ENCODE measurements around the gene ADAM8. TPM values are rescaled to one million over a fixed set of nuclear protein-coding genes. Genes with fewer than 3 reads are reported as not detected.

Gene ADAM8
- total RNA-seq, 1 donor from 2014 or later: 20.3 TPM

GRCh38 chr10:133295426-133296320 is 19.0 kb upstream of the ADAM8 start:
- H3K9me3 ChIP-seq: no peaks in the 10 kb centered on the region
- H3K4me3 ChIP-seq: no peak overlapping the region
- ATAC-seq: no peak
- TF ChIP-seq CTCF (IDR thresholded peaks at IDR 0.05): no peak
- no peaks in the 10 kb centered on the region for H3K27me3 ChIP-seq
- DNase-seq: no peak
- no peak overlapping the region for H3K27ac ChIP-seq
- peaks cover 86% of the 10 kb centered on the region for H3K36me3 ChIP-seq
- intact Hi-C loops (cut with DNase I): no loop called here
- H3K4me1 ChIP-seq: no peaks in the 10 kb centered on the region

GRCh38 chr10:133294189-133294588 is 17.5 kb upstream of the ADAM8 start:
- intact Hi-C loops (cut with DNase I): no loop called here
- Histone ChIP-seq H3K4me1 (no peaks in the 10 kb centered on the region), H3K36me3 (peaks cover 86% of the 10 kb centered on the region), H3K9me3 (no peaks in the 10 kb centered on the region), H3K4me3 (no peak overlapping the region), H3K27me3 (no peaks in the 10 kb centered on the region), H3K27ac (no peak overlapping the region)
- no peak for DNase-seq
- TF ChIP-seq CTCF (IDR thresholded peaks at IDR 0.05): no peak
- peak; percentile 61 for ATAC-seq

DNA sequence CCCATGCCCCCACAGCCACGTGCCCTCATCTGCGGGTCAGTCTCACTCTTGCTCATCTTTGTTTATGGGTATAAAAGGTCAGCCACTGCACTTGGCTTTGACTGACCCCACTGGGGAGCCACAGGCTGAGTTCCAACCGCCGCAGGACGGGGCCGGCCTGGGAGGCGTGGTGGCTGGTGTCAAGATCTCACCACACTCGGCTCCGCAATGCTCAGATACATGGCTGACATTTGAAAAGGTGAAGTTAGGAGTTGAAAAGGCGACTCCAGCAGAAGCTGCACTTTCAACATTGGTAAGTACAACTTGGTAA is 17.1 kb upstream of the ADAM8 start:
- intact Hi-C loops (cut with DNase I): no loop called here
- DNase-seq: no peak
- H3K9me3 ChIP-seq: no peaks in the 10 kb centered on the region
- peak overlapping the region; percentile 6 for H3K27ac ChIP-seq
- peaks cover 86% of the 10 kb centered on the region for H3K36me3 ChIP-seq
- ATAC-seq: peak; percentile 6
- H3K4me1 ChIP-seq: no peaks in the 10 kb centered on the region
- no peaks in the 10 kb centered on the region for H3K27me3 ChIP-seq
- TF ChIP-seq CTCF (IDR thresholded peaks at IDR 0.05): no peak
- H3K4me3 ChIP-seq: no peak overlapping the region

DNA sequence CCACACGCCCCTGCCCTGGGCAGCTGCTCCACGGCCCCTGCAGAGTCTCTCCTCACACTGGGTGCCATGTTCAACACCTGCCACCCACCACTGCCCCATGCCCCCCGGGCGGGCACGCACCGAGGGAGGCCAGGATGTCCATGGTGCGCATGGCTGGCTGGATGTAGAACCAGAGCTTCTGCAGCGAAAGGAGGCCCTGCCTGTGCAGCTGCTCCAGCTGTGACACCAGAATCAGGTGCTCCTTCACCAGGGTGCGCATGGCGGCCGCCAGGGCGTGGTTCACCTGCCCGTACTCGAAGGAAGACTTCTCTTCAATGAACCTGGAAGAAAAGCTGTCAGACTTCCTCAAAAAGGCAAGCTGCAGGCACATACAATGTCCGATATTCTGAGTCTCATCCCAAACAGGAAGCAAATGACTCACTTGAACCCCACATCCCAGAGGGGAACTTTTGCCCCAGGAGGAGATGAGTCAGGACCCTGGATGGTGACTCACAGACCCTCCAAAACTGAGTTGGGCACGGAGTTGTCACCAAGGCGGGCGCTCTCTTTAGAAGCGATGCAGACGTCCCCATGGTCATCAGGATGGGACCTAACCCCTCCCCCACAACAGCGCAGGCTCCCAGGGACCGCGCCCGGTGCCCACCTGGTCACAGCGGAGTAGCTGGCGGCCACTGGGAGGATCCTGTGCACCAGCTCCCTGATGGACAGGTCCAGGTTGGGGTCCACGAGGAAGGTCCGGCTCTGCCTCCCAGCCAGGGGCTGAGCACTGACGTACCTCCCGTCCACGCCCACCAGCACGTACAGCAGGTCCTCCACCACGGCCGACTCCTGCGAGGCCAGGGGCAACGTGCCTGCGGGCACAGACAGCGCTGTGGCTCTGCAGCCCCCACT is 16.5 kb upstream of the ADAM8 start:
- ATAC-seq (peak; percentile 54), DNase-seq (peak; percentile 64)
- no peaks in the 10 kb centered on the region for H3K27me3 ChIP-seq
- no peaks in the 10 kb centered on the region for H3K4me1 ChIP-seq
- no peaks in the 10 kb centered on the region for H3K9me3 ChIP-seq
- H3K36me3 ChIP-seq: peaks cover 86% of the 10 kb centered on the region
- H3K27ac ChIP-seq: peak overlapping the region; percentile 6
- no peak for TF ChIP-seq CTCF (IDR thresholded peaks at IDR 0.05)
- no peak overlapping the region for H3K4me3 ChIP-seq
- intact Hi-C loops (cut with DNase I): no loop called here

GRCh38 chr10:133289761-133290160 is 13.1 kb upstream of the ADAM8 start:
- intact Hi-C loops (cut with DNase I): no loop called here
- Histone ChIP-seq H3K4me1 (no peaks in the 10 kb centered on the region), H3K9me3 (no peaks in the 10 kb centered on the region), H3K36me3 (peaks cover 84% of the 10 kb centered on the region), H3K27me3 (no peaks in the 10 kb centered on the region), H3K4me3 (no peak overlapping the region), H3K27ac (no peak overlapping the region)
- DNase-seq (no peak), ATAC-seq (no peak)
- TF ChIP-seq CTCF (IDR thresholded peaks at IDR 0.05): no peak
